K562 (cell line): ENCODE measurements around the gene FDX1. TPM values are rescaled to one million over a fixed set of nuclear protein-coding genes. Genes with fewer than 3 reads are reported as not detected.
A peak's percentile ranks its signal among the peaks of the same experiment; 100 is the strongest.

ENCODE experiments used
- ATAC-seq: fragments of 200-7000 bp; cut with Tn5 transposase; 3 replicates; pipeline ENCODE4 v1.9.1; 2020; ENCODE audit warnings: moderate library complexity
- BruUV-seq: library from RNA; stranded (reverse); fragments of 400-500 nt; replicated peaks from 2 replicates; lab custom pipeline; 2021; lab: Mats Ljungman, UMichigan
- CTCF ChIA-PET: fragments of 300-600 bp; formaldehyde crosslinking; extraction: SDS; loops from one replicate; lab custom pipeline; 2021; ENCODE audit warnings: low intra/inter-chr PET ratio; lab: Yijun Ruan, JAX
- POLR2A ChIA-PET: fragments of 300-600, 350-650 bp; sonication (Branson Sonifier 250); formaldehyde crosslinking; extraction: SDS; loops from one replicate; lab custom pipeline; 2021; ENCODE audit warnings: antibody characterized with exemption, inconsistent platforms; lab: Yijun Ruan, JAX
- DNase-seq, 4 experiments: peaks; one replicate each; pipeline versions ENCODE4 v3.0.0 to v3.0.0-alpha.2; 2011 to 2018; ENCODE audit warnings: low spot score in 3 of 4, mixed read lengths in 3 of 4; ENCODE audit errors: extremely low read depth in 1 of 4
- FAIRE-seq: peaks from 2 replicates; lab custom pipeline; 2011; peaks lifted over from hg19 to GRCh38; lab: Jason Lieb, UNC
- H2AFZ ChIP-seq: 2 replicates; pipeline ENCODE4 v1.6.0; 2011; ENCODE audit warnings: low read depth, low read length, control low read depth, inconsistent platforms
- H3K27ac ChIP-seq: fragments of 200-600 bp; 3 replicates; pipeline ENCODE4 v1.8.0; 2011; ENCODE audit warnings: low read depth, mild to moderate bottlenecking, control low read depth, inconsistent platforms, low read length, moderate library complexity, mixed read lengths; ENCODE audit errors: extremely low read depth
- H3K27me3 ChIP-seq, 2 experiments: fragments of 300-600 bp in 1 of 2; 2 replicates in 1 of 2; 3 replicates in 1 of 2; pipeline versions ENCODE4 v1.6.0 to v1.8.0; 2011; ENCODE audit warnings: inconsistent platforms in 2 of 2, low read length in 2 of 2, mild to moderate bottlenecking in 1 of 2, mixed read lengths in 1 of 2, moderate library complexity in 1 of 2; ENCODE audit not compliant: control insufficient read depth in 2 of 2, insufficient read depth in 2 of 2
- H3K36me3 ChIP-seq: fragments of 300-600 bp; 3 replicates; pipeline ENCODE4 v1.8.0; 2011; ENCODE audit warnings: mild to moderate bottlenecking, low read length, inconsistent platforms; ENCODE audit not compliant: control insufficient read depth, insufficient read depth
- H3K4me1 ChIP-seq, 2 experiments: fragments of 200-600 bp in 1 of 2; replicated peaks in 1 of 2; 2 replicates in 1 of 2; 3 replicates in 1 of 2; pipeline versions ENCODE4 v1.5.1 to v1.8.0; 2011; ENCODE audit warnings: inconsistent platforms in 2 of 2, low read length in 2 of 2, mild to moderate bottlenecking in 1 of 2, mixed read lengths in 1 of 2, moderate library complexity in 1 of 2; ENCODE audit not compliant: control insufficient read depth in 2 of 2, insufficient read depth in 2 of 2
- H3K4me2 ChIP-seq: 2 replicates; pipeline ENCODE4 v1.6.1; 2011; ENCODE audit warnings: low read length, control low read depth, inconsistent platforms, mixed read lengths; ENCODE audit not compliant: insufficient read depth
- H3K4me3 ChIP-seq: fragments of 200-600 bp; sonication (generic), shearing (Covaris generic); 2 replicates; pipeline ENCODE4 v1.5.1; 2016; ENCODE audit warnings: control low read depth, inconsistent platforms
- H3K79me2 ChIP-seq: fragments of 200-600 bp; 3 replicates; pipeline ENCODE4 v1.8.0; 2011; ENCODE audit warnings: low read length, inconsistent platforms; ENCODE audit not compliant: control insufficient read depth, insufficient read depth
- H3K9ac ChIP-seq, 2 experiments: 2 replicates each; pipeline versions ENCODE4 v1.6.0 to v1.6.1; 2011; ENCODE audit warnings: low read depth in 2 of 2, low read length in 2 of 2, control low read depth in 1 of 2, inconsistent platforms in 1 of 2, mild to moderate bottlenecking in 1 of 2, mixed read lengths in 1 of 2; ENCODE audit not compliant: insufficient read depth in 1 of 2
- H3K9me1 ChIP-seq: one replicate; pipeline ENCODE4 v1.6.0; 2011; ENCODE audit warnings: inconsistent platforms, mild to moderate bottlenecking, low read length, moderate library complexity; ENCODE audit not compliant: control insufficient read depth, insufficient read depth
- H3K9me3 ChIP-seq: replicated peaks from 2 replicates; pipeline ENCODE4 v1.5.1; 2011; ENCODE audit warnings: low read depth, low read length, inconsistent platforms; ENCODE audit not compliant: control insufficient read depth, insufficient read depth
- H4K20me1 ChIP-seq: replicated peaks from 2 replicates; pipeline ENCODE4 v1.6.1; 2011; ENCODE audit warnings: low read length, inconsistent platforms, mixed read lengths; ENCODE audit not compliant: control insufficient read depth, insufficient read depth
- BRCA1 ChIP-seq, 2 experiments: fragments of 450-650 bp in 1 of 2; sonication (generic) in 1 of 2; formaldehyde crosslinking in 1 of 2; IDR thresholded peaks; 2 replicates each; pipeline versions ENCODE4 v1.5.0 to v1.6.1; 2017 to 2020; ENCODE audit warnings: mild to moderate bottlenecking in 1 of 2, missing genetic modification reagents in 1 of 2
- FOXP1 ChIP-seq: sonication (generic); formaldehyde crosslinking; IDR thresholded peaks from 2 replicates; pipeline ENCODE4 v1.8.0; 2022; ENCODE audit warnings: mild to moderate bottlenecking, missing genetic modification reagents
- MIER1 ChIP-seq: fragments of 450-650 bp; IDR thresholded peaks from 2 replicates; pipeline ENCODE4 v1.6.1; 2016; ENCODE audit warnings: antibody characterized with exemption, mild to moderate bottlenecking, low read depth
- TSC22D4 ChIP-seq: fragments of 450-650 bp; IDR thresholded peaks from 2 replicates; pipeline ENCODE4 v1.6.1; 2016; ENCODE audit warnings: missing genetic modification characterization, missing biosample characterization, control low read depth
- WGBS: fragments of 100-300 bp; shearing (Covaris generic); methylation state at CpG from one replicate; pipeline ENCODE4 v1.1.6; 2016; ENCODE audit warnings: low coverage, mixed read lengths; ENCODE audit not compliant: insufficient coverage; ENCODE audit errors: missing lambda C conversion rate; 5-methylcytosine and 5-hydroxymethylcytosine counted together
- in situ Hi-C: fragments of 300-500 bp; cut with MboI; formaldehyde crosslinking; loops from 4 replicates; pipeline ENCODE4 v1.15.0; 2018; ENCODE audit warnings: inconsistent platforms, mixed read lengths
- intact Hi-C: fragments of 100-400 bp; cut with micrococcal nuclease; formaldehyde crosslinking; loops from 2 replicates; pipeline ENCODE4 v1.14.2; 2022
- polyA plus RNA-seq, 8 experiments: library from polyadenylated mRNA; depleted of rRNA in 4 of 8; stranded (reverse) in 5 of 8; unstranded in 3 of 8; fragments of >200 nt; fragmentation: Nextera tagmentation in 2 of 8; fragmentation: Illumina TruSeq in 1 of 8; extraction: Ambion mirVana in 2 of 8; extraction: Trizol in 1 of 8; gene quantifications; 2 replicates each; pipeline versions ENCODE4 v1.2.1 to v1.2.3, GENCODE V29; 2011 to 2014; ENCODE audit warnings: inconsistent platforms in 1 of 8, missing spikeins in 1 of 8
- total RNA-seq, 7 experiments: library from RNA; depleted of rRNA in 6 of 7; stranded (reverse); fragments of >200 nt in 6 of 7; fragmentation: Illumina TruSeq in 2 of 7; extraction: Trizol in 2 of 7; gene quantifications; 2 replicates each; pipeline versions ENCODE4 v1.2.1 to v1.2.3, GENCODE V29; 2011 to 2021; ENCODE audit warnings: low replicate concordance in 1 of 7
- TF ChIP-seq, protein P1 (sequence below): fragments of 450-650 bp; formaldehyde crosslinking; IDR thresholded peaks from 2 replicates; pipeline ENCODE4 v1.4.0; 2020; ENCODE audit warnings: mild to moderate bottlenecking, moderate library complexity

The FDX1 gene
- total and polyA plus RNA-seq, 9 of the 15 experiments (the other 6 are each of a cell fraction or from before 2014, with no cell fraction given), result 6.4 to 14.3 (median 11.4) TPM

DNA sequence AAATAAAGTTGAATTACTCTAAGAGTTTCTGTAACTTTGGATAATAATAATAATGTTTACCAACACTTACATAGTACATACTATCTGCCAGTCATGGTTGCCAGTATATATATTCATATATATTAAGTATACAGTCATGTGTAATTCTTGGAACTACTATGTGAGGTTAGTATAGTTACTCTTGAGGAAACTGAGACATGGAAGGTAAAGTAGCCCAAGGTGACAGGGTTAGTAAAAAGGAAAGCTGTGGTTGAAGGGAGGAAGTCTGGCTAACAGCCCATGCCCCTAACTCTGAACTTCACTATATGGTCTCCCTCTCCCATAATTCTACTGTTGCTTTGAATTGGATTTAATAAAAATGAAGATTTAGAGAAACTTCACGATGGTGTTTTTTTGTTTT lies 24.9 kb downstream of the FDX1 start:
- H3K4me3 ChIP-seq, result no peak overlapping the region
- no peak for DNase-seq
- no peaks in the 10 kb centered on the region for H3K4me1 ChIP-seq
- ChIA-PET CTCF (no interaction called here), POLR2A (no interaction called here)
- H3K4me2 ChIP-seq, result no peak overlapping the region
- no peak overlapping the region for H3K9ac ChIP-seq
- ATAC-seq, result no peak
- no peak overlapping the region for H2AFZ ChIP-seq
- BruUV-seq, result no TSS peak
- TF ChIP-seq BRCA1 (IDR thresholded peaks at IDR 0.05) (no peak), BRCA1 (CRISPR knock-in tag; IDR thresholded peaks at IDR 0.05) (no peak), TSC22D4 (tag) (no peak)
- TF ChIP-seq, all 486 proteins: peak for 0
- Histone ChIP-seq H3K36me3 (peaks cover 4% of the 10 kb centered on the region; the same call in 1 of the 3 replicates), H3K79me2 (no peaks in the 10 kb centered on the region), H4K20me1 (no peaks in the 10 kb centered on the region), H3K9me1 (no peaks in the 10 kb centered on the region), H3K27ac (no peak overlapping the region), H3K9me3 (no peaks in the 10 kb centered on the region), H3K27me3 (no peaks in the 10 kb centered on the region)
- intact Hi-C loops, result no loop called here
- 47% methylated on average over 1 of the region's 1 CpG for WGBS
- no peak for FAIRE-seq
- in situ Hi-C loops, result no loop called here

DNA sequence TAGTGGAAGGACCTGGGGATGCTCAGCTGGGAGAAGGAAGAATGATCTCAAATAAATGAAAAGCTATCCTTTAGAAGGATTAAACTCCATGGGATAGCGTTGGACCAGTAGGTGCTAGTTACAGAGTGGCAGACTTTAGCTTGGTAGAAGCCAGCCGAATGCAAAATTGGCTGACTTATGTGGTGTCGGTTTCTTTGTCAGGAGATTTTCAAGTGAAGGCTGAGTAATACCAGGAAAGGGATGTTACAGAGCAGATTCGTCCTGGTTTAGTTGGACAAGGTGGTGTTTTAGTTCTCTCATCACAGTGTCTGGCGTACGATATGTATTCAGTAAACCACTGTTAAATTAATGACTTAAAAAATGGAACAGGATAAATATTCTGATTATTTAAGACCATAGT lies 26.0 kb downstream of the FDX1 start:
- no TSS peak for BruUV-seq
- Histone ChIP-seq H3K9me1 (no peaks in the 10 kb centered on the region), H3K4me1 (no peaks in the 10 kb centered on the region), H3K79me2 (no peaks in the 10 kb centered on the region), H3K27me3 (no peaks in the 10 kb centered on the region), H3K4me2 (no peak overlapping the region), H3K9ac (no peak overlapping the region), H3K9me3 (no peaks in the 10 kb centered on the region), H2AFZ (no peak overlapping the region), H3K27ac (no peak overlapping the region), H4K20me1 (no peaks in the 10 kb centered on the region), H3K36me3 (peaks cover 5% of the 10 kb centered on the region; the same call in 1 of the 3 replicates), H3K4me3 (no peak overlapping the region)
- ChIA-PET POLR2A (interaction anchor here (0.7 kb wide), 1 partner anchor 12 kb away, joined by 3 read pairs; no protein-coding TSS in a partner anchor), CTCF (no interaction called here)
- intact Hi-C loops, result no loop called here
- ATAC-seq (no peak), FAIRE-seq (peak; percentile 26), DNase-seq (no peak)
- in situ Hi-C loops, result no loop called here
- WGBS, result 60% methylated on average over 6 of the region's 6 CpGs
- TF ChIP-seq MIER1 (no peak), FOXP1 (CRISPR knock-in tag) (no peak)
- TF ChIP-seq, protein P1, sequence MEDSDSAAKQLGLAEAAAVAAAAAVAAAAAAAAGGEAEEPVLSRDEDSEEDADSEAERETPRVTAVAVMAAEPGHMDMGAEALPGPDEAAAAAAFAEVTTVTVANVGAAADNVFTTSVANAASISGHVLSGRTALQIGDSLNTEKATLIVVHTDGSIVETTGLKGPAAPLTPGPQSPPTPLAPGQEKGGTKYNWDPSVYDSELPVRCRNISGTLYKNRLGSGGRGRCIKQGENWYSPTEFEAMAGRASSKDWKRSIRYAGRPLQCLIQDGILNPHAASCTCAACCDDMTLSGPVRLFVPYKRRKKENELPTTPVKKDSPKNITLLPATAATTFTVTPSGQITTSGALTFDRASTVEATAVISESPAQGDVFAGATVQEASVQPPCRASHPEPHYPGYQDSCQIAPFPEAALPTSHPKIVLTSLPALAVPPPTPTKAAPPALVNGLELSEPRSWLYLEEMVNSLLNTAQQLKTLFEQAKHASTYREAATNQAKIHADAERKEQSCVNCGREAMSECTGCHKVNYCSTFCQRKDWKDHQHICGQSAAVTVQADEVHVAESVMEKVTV (CRISPR knock-in tag), result no peak
